GM21576 (cell line): ENCODE results near the gene DLG2.

ENCODE experiments used
- ATAC-seq: cut with Tn5 transposase; IDR thresholded peaks from one replicate; pipeline ENCODE4 v1.9.1; 2021; ENCODE audit warnings: mild to moderate bottlenecking, moderate library complexity; ENCODE audit not compliant: unreplicated experiment

The DLG2 gene

DNA sequence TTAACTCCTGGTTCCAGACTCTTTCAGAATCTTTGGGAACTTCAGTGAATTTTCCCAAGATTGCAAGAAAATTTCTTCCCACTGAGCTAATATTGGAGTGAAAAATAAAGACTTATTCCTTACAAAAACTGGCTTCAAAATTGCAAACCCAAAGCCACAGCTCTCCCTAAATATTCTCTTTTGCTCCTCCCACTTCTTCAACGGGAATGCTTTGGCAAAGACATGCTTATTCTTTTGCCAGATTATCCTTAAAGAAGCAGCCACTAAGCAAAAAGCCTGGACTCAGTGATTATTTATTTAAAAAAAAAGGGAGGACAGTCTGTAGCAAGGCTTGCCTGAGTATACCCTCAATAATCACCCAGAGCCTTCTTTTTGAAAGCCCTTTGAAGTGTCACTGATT is 1438.6 kb downstream of the DLG2 start:
- no peak for ATAC-seq

DNA sequence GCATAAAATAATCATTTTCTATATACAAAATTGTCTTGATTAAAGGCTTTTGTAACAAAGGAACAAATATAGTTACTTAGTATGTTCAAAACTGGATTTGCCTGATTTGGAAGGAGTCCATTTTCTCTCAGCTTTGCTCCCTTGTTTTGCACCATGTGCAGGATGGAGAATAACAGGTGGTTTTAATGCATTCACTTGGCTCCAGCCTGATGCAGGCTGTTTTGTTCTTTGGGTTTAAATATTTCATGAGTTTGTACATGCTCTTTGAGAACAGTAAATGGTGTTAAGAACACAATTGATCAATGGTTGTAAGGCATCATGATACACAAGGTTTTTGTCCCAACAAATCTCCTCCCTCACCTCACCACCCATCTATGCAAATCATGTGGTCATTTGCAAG is 1454.1 kb downstream of the DLG2 start:
- no peak for ATAC-seq

DNA sequence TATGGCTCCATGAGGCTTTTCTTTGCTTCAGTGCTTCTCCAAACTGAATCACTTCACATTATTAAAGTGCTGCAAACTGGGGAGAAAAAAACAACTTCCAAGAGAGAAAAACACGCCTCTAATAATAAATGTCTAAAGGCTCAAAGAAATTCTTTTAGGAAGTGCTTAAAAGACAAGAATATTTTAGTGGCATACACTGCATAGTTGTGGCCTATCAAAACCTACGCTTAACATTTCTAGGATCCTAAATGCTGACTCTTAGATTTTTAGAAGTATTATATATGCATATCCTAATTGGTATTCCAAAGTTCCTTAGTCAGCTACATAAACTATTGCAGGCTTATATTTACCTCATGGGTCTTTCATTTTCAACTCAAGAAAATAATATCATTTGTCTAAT is 1462.0 kb downstream of the DLG2 start:
- ATAC-seq = no peak

DNA sequence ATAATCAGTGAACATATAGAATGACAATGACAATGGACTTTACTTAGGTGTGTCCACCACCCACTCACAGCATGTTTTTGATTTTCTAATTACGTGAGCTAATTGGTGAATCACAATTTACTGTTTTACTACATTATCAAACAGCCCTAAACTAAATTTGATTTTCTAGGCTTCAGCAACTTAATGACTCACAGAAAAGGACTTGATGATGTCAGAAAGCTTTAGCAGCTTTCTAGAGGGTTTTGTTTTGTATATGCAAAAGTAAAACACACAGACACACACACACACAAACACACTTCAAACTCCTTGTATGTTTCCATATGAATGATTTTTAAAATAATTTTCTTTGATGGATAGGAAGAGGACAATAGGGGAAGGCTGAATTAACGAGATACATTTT is 1462.4 kb downstream of the DLG2 start:
- no peak for ATAC-seq

DNA sequence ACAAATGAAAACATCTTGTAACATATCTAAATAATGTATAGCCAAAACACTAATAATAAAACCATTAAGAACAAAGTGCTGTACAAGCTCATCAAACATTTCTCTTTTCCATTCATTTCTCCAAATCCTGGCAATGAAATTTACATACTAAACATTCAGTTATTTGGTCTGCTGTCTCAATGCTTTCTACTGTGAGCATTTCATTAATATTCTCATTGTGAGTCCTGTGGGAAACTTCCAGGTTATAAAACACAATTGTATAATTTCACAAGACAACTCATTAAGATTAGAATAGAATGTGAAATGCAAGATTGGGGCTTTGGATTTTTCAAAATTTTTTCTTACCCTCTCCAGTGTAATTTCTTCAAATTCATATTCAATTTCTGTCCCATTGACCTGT is 1464.0 kb downstream of the DLG2 start:
- ATAC-seq = no peak

DNA sequence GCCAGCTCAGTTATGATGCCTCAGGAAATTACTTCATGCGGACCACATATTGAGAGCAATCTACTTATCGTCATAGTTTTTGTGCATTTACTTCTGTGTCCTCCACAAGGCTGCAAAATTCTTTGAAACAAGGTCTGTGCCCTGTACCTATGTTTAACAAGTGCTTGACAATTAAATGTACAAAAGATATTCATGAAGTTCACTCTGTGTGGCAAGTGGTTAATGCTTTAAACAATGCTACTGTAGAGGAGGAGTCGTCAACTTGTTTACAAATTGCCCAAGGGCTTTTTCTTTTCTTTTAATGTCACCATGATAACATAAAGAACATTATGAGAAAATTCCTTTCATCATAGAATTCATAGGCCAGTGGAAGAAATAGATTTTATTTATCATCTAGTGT is 1469.5 kb downstream of the DLG2 start:
- ATAC-seq = no peak

DNA sequence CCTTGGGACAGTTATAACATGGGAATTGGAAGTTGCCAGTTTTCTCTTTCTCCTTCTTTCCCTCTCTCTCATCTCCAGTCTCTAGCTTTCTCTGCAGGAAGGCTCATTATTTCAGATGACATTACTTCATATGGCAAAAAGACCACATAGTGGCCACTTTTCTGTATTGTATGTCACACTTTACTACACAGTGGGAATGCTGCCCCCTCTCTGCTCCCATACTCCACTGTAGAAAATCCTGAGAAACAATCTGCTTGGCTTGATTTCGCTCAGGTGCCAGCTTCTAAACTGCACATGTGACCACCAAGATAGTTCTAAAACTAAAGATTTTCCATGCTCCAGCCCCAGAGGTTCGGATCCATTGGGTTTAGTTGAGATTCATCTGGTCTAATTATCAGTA is 1480.3 kb downstream of the DLG2 start:
- no peak for ATAC-seq

DNA sequence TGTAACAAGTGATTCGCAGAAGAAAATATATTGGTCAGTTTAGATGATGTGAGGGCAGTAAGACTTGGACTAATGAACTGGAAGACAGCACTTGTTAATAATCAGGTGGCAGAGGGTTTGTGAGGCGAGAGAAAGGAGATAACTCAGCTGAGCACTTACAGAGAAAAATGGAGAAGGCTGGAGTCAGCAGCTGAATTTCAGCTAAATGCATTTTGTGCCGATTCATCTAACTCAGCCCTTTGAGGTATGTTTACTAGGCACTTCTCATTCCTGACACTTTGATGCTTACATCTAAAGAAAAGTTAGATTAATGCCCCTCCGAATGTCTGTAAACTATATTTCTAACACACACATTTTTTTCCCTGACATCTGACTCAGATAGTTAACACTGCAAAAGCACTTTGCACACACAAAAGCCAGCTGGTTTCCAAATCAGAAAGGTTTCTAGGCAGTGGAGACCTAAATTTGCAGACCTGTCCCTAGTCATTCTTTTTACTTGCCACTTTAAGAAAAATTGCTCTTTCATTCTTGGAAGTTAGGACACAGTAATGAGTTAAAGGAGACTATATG is 1481.4 kb downstream of the DLG2 start:
- ATAC-seq = no peak

DNA sequence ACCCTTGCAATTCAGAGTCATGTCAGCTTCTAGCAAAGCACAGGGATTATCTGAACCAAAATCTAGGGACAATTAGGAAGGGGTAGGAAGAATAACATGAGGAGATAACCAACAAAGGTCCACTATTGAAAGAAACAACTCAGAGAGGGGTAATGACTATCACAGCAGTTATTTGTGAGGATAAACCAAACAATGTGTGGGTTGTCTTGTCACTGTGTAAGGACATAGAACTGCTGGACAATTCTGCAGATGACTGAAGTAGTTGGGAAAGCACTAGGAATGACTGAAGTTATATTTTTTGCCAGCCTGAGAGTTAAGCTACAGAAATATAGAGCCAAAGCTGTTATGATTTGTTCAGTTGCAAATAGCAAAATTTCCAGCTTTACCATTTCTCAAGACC is 1482.6 kb downstream of the DLG2 start:
- ATAC-seq = no peak

DNA sequence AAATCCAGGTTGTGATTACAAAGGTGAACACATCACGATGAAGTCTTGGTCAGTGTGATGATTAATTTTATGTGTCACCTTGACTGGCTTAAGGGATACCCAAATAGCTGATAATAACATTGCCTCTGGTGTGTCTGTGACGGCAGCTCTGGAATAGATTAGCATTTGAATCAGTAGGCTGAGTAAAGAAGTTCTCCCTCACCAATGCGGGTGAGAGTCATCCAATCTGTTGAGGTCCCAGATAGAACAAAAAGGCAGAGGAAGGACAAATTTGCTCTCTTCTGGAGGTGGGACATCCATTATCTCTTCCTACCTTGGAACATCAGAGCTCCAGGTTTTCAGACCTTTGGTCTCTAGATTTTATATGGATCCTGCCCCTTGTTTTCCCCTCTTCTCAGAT is 1484.7 kb downstream of the DLG2 start:
- no peak for ATAC-seq

DNA sequence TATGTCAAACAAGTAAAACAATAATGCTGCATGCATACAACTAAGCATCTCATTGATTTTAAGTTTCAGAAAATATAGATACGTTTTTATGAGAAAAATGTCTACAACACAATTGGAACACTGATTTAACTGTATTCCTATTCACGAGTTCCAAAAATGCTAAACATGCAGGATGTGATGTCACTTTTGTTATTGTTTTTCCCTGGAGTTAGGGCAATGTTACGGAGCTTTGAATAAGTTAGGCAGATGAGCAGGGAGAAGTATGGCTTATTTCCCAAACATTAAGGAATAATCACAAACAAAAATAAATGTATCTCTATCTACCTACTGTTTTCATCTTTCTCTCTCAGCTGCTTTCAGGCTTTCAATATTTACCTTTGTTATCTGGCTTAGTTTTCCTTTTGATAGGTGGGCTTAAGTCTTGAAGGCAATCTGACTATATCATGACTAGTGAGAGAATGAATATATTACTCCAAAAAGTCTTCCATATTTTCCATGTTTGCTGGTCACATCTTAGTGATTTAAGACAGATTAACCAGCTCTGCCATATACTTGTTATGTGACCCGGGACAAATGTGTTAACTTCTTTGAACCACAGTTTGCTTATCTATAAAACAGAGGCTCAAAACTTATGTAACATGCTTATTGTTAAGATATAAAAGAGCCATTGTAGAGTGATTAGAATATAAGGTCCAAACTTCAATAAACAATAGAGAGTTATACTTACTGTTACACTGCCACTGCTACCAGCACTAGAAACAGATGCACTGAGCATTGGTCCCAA is 1486.6 kb downstream of the DLG2 start:
- no peak for ATAC-seq

DNA sequence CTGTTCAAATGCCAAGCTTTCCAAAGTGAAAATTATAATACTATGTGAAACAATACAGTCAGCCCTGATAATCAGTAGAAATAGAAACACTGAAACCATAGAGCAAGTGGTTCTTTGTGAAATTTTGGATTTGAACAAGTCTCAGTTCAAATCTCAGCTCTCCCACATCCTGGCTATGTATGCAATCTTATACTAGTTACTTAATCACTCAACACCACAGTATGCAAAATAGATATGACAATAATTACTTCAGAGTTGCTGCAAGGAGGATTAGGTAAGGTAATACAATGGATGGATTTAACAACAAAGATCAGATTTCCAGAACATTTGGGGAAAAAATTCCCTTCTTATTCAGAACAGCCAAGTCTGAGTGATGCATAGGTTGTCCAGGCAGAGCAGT is 1489.2 kb downstream of the DLG2 start:
- no peak for ATAC-seq

DNA sequence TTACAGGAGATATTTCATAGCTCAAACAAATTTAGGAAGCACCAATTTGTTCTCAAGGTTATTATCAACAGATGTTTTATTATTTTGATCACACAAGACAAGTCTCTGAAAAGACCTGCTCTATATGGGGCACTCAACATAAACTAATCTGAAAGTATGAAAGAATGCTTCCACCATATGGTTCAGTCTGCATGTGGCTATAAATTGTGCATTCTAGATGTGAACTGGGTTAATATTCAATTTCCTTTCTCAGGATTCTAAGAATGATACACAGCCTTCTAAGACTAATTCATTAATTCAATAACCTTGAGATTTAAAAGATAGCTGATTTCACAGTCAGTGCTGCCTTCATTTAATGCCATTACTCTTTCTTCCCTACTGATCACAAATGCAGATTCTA is 1489.6 kb downstream of the DLG2 start:
- ATAC-seq = no peak

DNA sequence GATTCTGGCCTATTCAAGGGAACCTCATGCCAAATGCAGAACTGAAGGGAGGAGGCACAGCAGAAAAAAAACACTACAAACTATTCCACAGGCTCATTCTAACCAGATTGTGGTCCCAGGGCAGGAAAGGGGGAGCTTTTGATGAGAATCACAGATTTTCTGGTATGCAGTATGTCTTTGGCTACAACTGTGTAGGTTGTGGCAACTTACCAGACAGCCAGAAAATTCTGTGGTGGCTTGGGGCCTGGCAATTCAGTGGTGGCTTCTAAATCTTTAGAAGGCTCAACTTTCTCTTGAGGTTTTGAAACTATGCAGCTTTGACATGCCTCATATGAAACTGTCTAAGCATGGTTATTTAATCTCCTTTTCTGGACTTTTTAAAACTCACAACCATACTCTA is 1490.2 kb downstream of the DLG2 start:
- no peak for ATAC-seq

DNA sequence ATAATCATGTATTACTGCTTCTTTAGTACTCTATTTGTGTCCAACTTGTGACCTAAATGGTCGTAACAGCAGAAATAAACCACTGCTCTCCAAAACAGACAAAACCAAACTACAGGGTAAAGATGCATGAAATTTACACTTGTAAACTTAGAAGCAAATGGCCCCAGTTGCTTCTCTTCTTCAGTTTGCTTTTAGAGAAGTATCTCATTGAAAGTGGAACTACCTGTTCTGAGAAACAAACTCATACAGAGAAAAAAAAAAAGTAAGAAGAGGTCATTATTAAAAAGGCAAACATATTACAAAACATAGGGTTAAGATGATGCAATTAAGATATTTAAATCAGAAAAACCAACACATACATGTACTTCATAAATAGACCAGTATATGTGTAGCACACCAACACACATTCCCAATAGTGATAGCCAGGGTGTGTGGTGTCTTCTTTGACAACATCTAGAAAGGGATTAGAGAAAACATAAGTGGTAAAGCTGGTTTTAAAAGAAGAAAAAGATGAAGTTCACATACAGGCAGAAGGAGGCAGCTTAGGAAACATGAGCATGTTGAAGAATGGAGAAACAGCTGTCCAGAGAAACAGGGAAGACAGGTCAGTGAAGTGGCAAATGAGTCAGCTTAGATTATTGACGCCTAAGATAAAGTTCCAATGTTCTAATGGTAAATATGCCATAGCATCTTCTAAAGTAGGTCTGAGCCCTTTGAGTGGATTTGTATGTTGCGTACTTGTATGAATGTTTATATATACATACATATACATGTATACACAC is 1496.3 kb downstream of the DLG2 start:
- ATAC-seq = no peak

DNA sequence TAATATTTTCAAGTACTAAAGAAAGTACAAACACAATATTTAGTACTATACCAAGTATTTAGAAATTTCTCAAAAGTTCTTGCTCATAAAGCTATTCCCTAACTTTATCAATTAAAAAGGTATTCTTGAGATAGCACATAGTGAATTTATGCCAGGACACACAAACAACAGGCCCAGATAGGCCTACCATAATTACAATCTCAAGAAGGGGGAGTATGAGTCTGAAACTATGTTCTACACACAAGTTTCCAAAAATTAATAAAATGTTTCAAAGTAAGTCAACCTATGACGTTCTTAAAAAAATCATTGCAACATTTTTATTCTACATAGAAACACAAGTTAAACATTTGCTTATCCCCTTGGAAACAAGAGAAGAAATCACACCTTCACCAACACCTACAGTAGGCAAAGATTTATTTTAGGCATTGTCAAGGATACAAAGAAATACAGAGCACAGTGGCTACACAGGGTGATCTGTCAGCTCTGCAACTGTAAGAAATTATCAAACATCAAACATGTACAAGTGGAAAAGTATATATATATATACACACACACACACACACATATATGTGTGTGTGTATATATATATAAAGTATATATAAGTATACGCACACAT is 1497.1 kb downstream of the DLG2 start:
- ATAC-seq = no peak

DNA sequence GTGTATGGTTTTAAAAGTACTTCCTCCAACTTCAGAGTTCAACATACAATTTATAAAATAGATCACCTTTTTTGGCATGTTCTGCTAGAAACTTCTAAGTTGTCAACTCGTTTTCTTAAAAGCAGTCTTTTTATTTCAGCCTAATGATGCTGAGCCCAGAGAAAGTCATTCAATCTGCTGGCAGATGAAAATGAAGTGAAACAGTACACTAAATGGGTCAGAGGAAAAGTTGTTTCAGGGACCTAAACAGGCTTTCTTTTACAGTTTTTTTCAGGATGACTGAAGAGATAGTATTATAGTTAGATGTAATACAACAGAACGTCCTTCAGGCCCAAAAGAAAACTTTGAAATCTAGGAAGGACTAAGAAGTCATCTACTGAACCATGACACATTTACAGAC is 1498.3 kb downstream of the DLG2 start:
- no peak for ATAC-seq

DNA sequence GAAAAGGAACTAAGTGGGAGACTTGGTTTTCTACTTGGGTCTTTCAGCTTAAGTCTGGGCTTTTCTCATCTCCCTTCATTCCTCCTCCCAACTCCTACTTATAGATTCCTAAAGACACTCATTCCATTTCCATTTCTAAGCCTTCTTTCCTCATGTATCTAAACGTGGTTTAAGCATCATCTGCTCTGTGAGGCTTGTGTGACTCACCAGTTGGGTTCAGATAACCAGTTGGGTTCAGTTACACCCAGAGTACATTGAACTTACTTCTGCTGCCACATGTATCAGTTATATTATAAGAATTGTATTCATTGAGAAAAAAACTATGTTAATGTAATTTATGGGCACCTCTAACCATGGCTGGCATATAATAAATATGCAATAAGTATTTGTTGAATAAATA is 1509.8 kb downstream of the DLG2 start:
- no peak for ATAC-seq

DNA sequence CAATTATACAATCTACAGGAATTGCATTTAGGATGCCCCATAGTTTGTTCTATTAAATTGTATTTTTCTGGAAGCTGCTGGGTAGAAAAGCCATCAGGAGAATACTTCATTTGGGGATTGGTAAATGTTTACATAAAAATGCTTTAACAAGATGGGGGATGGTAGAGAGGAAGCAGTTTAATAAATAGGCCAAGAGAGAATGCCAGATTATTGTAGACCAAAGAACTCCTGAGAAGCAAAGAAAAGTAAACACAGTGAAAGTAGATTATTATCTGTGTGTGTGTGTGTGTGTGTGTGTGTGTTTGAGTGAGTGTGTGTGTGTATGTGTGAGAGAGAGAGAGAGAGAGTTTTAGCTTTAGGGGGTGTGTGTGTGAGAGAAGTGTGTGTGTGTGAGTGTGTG is 1520.6 kb downstream of the DLG2 start:
- ATAC-seq = no peak

DNA sequence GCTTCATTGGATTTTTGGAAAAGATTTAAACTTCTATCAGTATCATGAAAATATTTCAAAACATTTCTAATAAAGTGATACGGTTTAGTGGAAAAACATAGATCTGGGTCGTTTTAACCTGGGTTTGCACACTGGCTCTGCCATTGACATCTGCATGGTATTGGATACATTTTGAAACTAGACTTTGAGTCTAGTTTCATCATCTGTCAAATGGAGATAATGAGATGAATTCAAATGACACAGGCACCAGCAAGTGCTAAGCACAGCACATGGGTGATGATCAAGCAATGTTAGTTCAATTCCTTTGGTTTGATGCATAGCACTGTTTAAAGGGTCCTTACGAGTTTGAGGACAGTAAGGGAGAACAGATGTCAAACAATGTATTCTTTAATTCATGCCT is 1522.0 kb downstream of the DLG2 start:
- no peak for ATAC-seq

DNA sequence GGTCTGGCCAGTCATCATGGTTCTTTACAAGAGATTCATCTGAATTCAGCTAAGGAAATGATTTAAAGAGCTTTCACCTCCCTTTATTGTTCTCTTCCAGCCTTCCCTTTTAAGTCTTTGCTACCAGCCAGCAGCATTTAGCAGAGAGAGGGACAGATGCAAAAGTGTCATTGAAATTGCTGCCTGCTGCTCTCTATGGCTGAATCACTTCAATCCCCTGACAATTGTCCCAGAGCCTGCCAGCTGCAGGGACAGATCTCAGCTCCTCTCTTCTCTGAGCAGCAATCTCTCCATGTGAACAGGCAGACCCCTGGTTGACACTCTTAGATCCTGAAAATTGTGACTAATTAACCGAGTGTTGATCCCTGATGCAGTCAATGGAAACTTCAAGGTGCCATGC is 1524.0 kb downstream of the DLG2 start:
- no peak for ATAC-seq

DNA sequence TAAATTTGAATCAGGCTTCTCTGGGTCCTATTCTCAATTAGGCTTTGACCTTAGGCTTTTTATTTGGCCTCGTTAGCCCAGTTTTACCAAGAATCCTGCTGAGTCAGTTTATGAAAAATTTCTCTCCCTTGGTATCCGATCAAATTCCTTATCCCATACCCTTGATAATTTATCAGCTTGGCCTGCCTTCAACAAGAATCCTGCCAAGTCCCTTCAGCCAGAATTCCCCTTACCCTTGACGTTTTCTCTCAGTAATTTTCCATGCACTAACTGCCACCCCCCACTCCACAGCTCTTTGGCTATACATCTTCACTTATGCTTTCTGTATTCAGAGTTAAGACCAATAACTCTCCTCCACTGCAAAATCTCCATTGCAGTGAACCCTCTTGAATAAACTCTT is 1530.0 kb downstream of the DLG2 start:
- ATAC-seq = no peak
